ENCODE measurements around the gene GNAQ. TPM values are rescaled to one million over a fixed set of nuclear protein-coding genes. Genes with fewer than 3 reads are reported as not detected.

Gene GNAQ
- total RNA-seq, 1 donor from 2014 or later: 0.20 TPM

DNA sequence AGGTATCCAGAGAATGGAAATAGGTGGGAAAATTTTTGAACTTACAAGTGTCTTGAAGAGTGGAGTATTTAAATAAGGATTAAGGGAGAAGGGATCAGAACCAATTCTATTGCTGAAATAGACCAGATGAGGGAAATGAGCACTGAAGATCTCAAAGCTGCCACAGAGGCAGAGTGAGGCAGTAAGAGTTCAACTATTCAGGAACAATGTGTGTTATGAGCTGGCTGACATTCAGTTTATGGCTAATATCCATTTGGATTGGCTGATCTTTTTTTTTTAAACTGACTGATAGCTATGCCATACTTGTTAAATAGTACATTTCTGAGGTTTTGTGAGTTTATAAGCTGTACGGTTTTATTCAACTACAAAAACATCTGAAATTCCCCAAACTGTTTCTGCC, 288.2 kb downstream of the GNAQ start:
- intact Hi-C loops (cut with micrococcal nuclease): no loop called here

DNA sequence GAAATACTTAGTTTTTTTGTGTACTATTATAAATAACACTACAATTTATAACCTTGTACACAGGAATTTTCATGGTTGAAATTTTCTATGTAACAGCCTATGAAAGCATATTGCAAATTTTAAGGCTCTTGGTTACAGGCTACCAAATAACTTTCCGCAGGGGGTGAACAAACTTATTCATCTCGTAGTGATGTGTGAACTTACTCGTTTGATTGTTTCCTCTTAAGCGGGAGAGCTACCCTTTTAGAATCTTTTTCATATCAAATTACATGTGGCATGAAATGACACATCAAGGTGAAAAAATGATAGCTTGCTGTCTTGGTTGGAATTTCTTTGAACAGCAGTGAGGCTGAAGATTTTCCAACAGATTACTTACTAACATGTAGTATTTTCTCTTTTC, 292.7 kb downstream of the GNAQ start:
- ATAC-seq (ENCODE audit: low read depth): no peak
- intact Hi-C loops (cut with micrococcal nuclease): no loop called here
- no peaks in the 10 kb centered on the region for H3K4me1 Mint-ChIP-seq

More for the DNA sequence above, 288.2 kb downstream of the GNAQ start:
- H3K36me3 Mint-ChIP-seq (ENCODE audit: low read depth): no peaks in the 10 kb centered on the region
- no peak overlapping the region for H3K27ac Mint-ChIP-seq
- POLR2A ChIA-PET: no interaction called here
- no peaks in the 10 kb centered on the region for H3K9me3 Mint-ChIP-seq
- H3K4me3 Mint-ChIP-seq: no peak overlapping the region
- no peak for ATAC-seq (ENCODE audit: low read depth)
- no peaks in the 10 kb centered on the region for H3K4me1 Mint-ChIP-seq
- CTCF ChIA-PET: no interaction called here
- no peak for DNase-seq
- peaks cover 9% of the 10 kb centered on the region for H3K27me3 Mint-ChIP-seq
- TF ChIP-seq, protein P1, sequence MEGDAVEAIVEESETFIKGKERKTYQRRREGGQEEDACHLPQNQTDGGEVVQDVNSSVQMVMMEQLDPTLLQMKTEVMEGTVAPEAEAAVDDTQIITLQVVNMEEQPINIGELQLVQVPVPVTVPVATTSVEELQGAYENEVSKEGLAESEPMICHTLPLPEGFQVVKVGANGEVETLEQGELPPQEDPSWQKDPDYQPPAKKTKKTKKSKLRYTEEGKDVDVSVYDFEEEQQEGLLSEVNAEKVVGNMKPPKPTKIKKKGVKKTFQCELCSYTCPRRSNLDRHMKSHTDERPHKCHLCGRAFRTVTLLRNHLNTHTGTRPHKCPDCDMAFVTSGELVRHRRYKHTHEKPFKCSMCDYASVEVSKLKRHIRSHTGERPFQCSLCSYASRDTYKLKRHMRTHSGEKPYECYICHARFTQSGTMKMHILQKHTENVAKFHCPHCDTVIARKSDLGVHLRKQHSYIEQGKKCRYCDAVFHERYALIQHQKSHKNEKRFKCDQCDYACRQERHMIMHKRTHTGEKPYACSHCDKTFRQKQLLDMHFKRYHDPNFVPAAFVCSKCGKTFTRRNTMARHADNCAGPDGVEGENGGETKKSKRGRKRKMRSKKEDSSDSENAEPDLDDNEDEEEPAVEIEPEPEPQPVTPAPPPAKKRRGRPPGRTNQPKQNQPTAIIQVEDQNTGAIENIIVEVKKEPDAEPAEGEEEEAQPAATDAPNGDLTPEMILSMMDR (IDR thresholded peaks at IDR 0.05): no peak

DNA sequence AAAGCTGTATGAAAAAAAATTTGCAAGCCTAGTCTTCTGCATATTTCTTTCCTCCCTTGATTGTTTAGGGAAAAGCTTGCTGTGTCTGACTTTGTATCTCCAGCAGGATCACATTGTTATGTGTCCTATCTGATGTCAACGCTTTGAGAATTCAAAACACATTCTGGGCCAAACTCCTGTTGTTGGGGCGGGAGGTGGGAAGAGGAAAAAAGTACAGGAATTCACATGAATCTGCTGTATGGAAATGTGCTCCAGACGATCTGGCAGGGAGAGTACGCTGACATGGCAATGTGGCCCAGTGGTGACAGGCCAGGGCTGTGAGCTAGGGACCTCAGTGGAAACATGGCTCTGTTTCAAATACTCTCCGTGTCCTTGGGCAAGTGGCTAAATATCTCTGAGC, 296.1 kb downstream of the GNAQ start:
- Mint-ChIP-seq H3K9me3 (no peaks in the 10 kb centered on the region), H3K27me3 (no peaks in the 10 kb centered on the region), H3K4me1 (peaks cover 3% of the 10 kb centered on the region), H3K27ac (no peak overlapping the region), H3K36me3 (ENCODE audit: low read depth) (no peaks in the 10 kb centered on the region), H3K4me3 (no peak overlapping the region)
- intact Hi-C loops (cut with micrococcal nuclease): no loop called here
- DNase-seq (no peak), ATAC-seq (ENCODE audit: low read depth) (no peak)
- CTCF ChIA-PET: no interaction called here
- TF ChIP-seq, protein P1 (IDR thresholded peaks at IDR 0.05): no peak
- POLR2A ChIA-PET: no interaction called here

More for the DNA sequence above, 292.7 kb downstream of the GNAQ start:
- H3K4me3 Mint-ChIP-seq: no peak overlapping the region
- no peak for DNase-seq
- CTCF ChIA-PET: no interaction called here
- H3K36me3 Mint-ChIP-seq (ENCODE audit: low read depth): no peaks in the 10 kb centered on the region
- TF ChIP-seq, protein P1 (IDR thresholded peaks at IDR 0.05): no peak
- H3K27ac Mint-ChIP-seq: no peak overlapping the region
- H3K9me3 Mint-ChIP-seq: no peaks in the 10 kb centered on the region
- POLR2A ChIA-PET: no interaction called here
- peaks cover 5% of the 10 kb centered on the region for H3K27me3 Mint-ChIP-seq

DNA sequence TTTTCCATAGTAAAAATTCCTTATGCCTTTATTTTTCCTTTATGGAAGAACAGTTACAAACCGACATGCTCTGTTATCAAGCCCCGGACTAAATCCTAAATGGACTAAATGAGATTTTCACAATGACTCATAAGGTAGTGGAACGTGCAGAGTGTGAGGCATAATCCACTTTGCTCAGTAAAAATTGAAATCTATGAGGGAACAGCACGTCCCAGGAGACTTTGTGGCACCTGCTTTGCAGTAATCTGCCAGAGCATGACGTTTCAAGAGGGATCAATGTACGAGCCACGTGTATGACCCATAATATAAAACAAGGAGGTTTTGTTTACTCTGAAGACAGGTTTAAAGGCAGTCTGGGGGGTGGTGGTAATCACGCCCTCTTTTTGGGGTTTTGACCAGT, 299.7 kb downstream of the GNAQ start:
- H3K4me3 Mint-ChIP-seq: no peak overlapping the region
- intact Hi-C loops (cut with micrococcal nuclease): no loop called here
- no peaks in the 10 kb centered on the region for H3K36me3 Mint-ChIP-seq (ENCODE audit: low read depth)
- no peak for DNase-seq
- no peak overlapping the region for H3K27ac Mint-ChIP-seq
- POLR2A ChIA-PET: no interaction called here
- CTCF ChIA-PET: no interaction called here
- peaks cover 3% of the 10 kb centered on the region for H3K4me1 Mint-ChIP-seq
- TF ChIP-seq, protein P1 (IDR thresholded peaks at IDR 0.05): no peak
- no peak for ATAC-seq (ENCODE audit: low read depth)
- no peaks in the 10 kb centered on the region for H3K9me3 Mint-ChIP-seq
- no peaks in the 10 kb centered on the region for H3K27me3 Mint-ChIP-seq

DNA sequence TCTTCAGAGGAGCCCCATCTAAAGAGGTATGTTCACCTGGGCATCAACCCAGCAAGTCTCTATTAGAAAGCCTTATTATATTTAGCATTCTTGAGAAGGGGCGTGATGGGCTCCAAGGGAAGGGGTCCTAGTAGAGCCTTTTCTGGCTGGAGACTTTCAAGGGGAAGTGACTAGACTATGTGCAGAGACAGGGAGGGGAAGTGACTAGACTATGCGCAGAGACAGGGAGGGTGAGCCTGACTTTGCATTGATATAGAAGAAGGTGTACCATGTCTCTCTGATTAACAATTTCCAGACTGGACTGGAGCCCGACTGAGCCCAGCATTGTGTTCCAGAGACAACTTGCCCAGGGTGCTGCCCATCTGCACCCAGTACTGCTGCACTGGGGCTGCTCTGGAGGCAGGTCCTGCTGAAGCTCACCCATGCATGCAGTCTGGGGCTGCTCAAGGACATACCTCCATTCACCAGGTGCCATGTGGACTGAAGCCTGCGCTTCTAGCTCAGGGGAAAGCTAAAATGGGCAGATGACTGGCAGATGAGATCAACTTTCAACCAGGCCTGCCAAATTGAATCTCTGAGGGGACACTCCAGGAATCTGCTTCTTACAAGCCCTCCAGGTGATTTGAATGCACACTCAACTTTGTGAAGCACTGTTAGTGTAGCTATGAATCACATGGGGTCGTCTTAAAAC, 300.5 kb downstream of the GNAQ start:
- no peak overlapping the region for H3K4me3 Mint-ChIP-seq
- TF ChIP-seq, protein P1 (IDR thresholded peaks at IDR 0.05): no peak
- no peak overlapping the region for H3K27ac Mint-ChIP-seq
- ChIA-PET POLR2A (no interaction called here), CTCF (no interaction called here)
- H3K36me3 Mint-ChIP-seq (ENCODE audit: low read depth): no peaks in the 10 kb centered on the region
- no peaks in the 10 kb centered on the region for H3K9me3 Mint-ChIP-seq
- DNase-seq: no peak
- intact Hi-C loops (cut with micrococcal nuclease): no loop called here
- peaks cover 3% of the 10 kb centered on the region for H3K4me1 Mint-ChIP-seq
- H3K27me3 Mint-ChIP-seq: no peaks in the 10 kb centered on the region
- no peak for ATAC-seq (ENCODE audit: low read depth)
